GM19395 (cell line): Measurements from ENCODE around the gene FAF1.
A peak's percentile ranks its signal among the peaks of the same experiment; 100 is the strongest.
"Not testable (repeated sequence)": the region's sequence is repeated elsewhere in the genome, so short reads cannot be mapped to it uniquely, and the experiment has no call there.

Experiments used
- ATAC-seq: cut with Tn5 transposase; IDR thresholded peaks from one replicate; pipeline ENCODE4 v1.9.1; 2021; ENCODE audit warnings: mild to moderate bottlenecking, moderate library complexity; ENCODE audit not compliant: unreplicated experiment

Gene FAF1

DNA sequence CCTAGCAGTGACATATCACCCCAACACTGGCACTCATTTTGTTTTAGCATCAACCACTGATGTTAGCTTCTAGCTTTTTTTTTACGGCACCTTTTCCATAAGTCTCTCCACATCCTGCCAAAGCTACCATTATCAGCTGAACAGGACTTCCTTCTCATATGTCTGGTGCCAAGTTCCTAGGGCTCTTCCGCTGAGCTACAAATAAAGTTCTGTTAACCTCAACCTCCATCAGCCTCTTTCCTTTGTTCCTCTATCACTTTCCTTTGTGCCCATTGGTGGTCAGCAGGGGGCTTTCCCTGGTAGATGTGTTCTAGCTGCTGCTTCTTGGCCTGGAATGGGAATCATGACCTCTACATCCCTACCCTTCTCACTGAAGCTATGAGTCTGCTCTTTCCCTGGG, 163.8 kb downstream of the FAF1 start:
- no peak for ATAC-seq

DNA sequence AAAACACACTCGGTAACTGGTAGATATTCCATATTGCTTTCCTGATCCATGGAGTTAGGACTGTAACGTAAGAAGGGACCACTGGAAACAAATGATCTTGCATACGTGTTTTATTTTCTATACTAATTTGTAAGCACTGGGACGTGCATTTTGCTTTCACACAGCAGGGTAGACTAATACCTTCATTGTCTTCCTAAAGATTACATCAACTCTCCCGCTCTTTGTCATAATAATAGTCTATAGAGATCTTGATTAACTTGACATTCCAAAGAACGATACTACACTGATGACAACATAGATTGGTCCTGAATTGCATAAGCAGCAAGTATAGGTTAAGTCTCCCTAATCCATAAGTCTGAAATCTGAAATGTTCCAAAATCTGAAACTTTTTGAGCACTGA, 166.5 kb downstream of the FAF1 start:
- no peak for ATAC-seq

DNA sequence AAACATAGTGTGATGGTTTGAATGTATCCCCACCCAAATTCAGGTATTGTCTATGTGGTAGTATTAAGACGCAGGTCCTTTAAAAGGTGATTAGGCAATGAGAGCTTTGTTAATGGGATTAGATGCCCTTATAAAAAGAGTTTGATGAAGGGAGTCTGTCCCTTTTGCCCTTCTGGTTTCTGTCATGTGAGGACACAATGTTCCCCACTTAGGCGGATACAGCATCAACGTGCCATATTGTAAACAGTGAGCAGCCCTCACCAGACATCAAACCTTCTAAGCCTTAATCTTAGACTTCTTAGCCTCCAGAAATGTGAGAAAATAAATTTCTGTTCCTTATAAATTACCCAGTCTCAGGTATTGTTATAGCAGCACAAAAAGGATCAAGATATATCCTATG, 172.8 kb downstream of the FAF1 start:
- no peak for ATAC-seq

DNA sequence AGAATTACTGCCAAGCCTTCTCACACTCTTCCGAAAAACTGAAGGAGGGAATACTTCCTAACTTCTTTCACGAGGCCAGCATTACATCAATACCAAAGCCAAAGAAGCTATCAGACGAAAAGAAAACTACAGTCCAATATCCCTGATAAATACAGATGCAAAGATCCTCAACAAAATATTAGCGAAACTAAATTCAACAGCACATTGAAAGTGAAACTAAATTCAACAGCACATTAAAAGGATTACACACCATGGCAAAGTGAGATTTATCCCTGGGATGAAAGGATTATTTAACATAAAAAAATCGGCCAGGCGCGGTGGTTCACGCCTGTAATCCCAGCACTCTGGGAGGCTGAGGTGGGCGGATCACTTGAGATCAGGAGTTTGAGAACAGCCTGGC, 176.8 kb downstream of the FAF1 start:
- no peak for ATAC-seq

DNA sequence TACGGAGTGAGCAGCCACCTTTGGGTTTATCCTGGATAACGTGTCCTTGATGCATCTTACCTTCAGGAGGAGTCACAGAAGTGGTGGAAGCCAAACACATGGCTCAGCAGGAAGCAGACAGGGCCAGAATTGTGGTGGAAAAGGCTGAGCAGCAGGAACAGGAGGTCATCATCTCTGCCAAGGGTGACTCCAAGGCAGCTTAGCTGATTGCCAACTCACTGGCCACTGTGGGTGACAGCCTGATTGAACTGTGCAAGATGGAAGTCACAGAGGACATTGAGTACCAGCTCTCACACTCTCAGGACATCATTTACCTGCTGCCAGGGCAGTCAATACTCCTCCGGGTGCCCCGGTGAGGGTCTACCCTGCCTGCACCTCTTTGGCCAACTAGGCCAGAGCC, 179.3 kb downstream of the FAF1 start:
- no peak for ATAC-seq

DNA sequence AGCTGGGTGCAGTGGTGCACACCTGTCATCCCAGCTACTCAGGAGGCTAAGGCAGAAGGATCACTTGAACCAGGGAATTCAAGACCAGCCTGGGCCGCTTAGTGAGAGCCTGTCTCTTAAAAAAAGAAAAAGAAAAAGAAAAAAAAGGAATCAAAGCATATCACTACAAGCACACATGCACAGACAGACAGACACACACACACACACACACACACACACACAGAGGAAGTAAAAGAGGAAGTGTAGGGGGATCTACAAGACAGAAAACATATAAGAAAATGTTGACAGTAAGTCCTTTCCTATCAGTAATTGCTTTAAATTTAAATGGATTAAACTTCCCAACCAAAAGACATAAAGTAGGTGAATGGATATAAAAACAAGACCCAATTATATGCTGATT, 180.3 kb downstream of the FAF1 start:
- no peak for ATAC-seq

DNA sequence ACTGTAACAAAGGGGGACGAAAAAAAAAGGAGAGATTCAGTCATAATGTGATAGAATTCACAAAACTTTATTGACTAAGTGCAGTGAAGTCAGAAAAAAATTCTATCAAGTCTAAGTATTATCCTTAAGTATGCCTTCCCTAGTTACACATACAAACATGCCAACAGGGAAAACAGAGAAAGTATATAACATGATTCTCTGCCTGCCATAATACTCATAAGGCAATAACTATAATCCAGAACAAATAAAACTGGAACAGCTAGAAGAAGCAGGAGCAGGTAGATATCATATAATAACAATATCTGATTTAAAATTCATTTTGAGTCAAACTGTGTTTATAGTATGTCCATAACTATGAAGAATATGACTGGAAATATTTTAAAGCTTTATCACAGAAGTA, 184.3 kb downstream of the FAF1 start:
- ATAC-seq = no peak

DNA sequence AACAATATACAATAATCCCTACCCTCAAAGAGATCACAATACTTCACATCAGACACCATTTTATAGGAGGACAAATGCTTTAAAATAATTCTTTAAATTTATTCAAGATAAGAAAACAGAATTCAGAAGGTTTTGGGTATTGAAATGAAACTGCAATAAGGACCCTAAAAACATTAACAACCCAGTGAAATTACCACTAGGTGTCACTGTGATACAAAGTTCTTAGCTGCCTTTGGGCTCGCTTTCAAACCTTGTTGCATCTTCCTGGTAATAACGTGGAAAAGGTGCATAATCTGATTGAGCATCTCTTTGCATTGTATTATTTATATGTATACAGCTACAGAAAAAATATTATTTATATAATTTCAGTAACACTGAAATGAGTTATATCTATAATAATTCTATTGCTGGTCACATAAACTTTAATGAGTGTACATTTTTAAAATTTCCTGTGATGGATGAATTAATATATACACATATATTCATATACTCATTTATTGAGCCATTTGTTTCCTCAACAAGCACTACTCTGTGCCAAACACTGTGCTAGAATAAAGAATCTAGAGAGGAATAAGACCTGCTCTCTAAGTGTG, 185.2 kb downstream of the FAF1 start:
- no peak for ATAC-seq

DNA sequence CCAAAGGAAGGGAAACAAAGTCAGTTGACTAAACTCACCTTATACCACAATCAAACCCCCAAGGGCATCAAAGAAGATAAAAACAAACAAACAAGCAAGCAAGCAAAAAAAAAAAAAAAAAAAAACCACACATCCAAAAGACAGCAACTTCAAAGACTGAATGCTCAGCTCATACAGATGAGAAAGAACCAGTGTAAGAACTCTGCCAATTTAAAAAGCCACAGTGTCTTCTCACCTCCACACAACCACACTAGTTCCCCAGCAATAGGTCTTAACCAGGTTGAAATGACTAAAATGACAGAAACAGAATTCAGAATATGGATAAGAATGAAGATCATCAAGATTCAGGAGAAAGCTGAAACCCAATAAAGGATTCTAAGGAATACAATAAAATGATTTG, 193.4 kb downstream of the FAF1 start:
- no peak for ATAC-seq

DNA sequence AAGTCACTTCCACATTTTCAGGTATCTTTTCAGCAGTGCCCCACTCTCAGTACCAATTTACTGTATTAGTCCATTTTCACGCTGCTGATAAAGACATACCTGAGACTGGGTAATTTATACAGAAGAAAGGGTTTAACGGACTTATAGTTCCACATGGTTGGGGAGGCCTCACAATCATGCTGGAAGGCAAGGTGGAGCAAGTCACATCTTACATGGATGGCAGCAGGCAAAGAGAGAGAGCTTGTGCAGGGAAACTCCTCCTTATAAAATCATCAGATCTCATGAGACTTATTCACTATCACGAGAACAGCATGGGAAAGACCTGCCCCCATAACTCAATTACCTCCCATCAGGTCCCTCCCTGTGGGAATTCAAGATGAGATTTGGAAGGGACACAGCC, 203.5 kb downstream of the FAF1 start:
- not testable (repeated sequence) for ATAC-seq

DNA sequence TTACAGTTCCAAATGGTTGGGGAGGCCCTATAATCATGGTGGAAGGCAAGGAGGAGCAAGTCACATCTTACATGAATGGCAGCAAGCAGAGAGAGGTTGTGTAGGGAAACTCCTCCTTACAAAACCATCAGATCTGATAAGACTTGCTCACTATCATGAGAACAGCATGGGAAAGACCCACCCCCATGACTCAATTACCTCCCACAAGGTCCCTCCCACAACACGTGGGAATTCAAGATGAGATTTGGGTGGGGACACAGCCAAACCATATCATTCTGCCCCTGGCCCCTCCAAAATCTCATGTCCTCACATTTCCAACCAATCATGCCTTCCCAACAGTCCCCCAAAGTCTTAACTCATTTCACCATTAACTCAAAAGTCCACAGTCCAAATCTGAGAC, 205.3 kb downstream of the FAF1 start:
- ATAC-seq = not testable (repeated sequence)

DNA sequence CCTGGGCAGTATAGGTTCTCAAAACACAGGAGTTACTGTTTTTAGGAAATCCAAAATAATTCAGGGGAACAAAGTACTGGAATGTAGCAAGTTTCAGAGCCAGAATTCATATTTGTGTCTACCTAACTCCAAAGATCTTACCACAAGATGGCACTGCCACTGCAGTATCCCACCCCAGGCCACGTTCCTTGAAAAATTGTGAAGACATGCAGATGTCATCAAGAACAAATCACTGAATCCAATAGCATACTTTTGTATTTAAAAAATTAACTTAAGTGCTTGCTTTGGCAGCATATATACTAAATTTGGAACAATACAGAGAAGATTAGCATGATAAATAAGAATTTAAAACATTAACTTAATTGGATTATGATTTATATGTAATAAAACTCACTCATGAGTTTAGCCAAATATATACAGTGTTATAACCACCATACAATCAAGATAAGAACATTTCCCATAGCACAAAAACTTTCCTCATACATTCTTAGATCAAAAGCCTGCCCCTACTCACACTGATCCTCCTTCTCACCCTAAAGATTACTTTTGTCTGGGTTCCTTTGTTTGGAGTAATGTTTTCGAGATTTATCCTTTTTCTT, 209.9 kb downstream of the FAF1 start:
- ATAC-seq = no peak

DNA sequence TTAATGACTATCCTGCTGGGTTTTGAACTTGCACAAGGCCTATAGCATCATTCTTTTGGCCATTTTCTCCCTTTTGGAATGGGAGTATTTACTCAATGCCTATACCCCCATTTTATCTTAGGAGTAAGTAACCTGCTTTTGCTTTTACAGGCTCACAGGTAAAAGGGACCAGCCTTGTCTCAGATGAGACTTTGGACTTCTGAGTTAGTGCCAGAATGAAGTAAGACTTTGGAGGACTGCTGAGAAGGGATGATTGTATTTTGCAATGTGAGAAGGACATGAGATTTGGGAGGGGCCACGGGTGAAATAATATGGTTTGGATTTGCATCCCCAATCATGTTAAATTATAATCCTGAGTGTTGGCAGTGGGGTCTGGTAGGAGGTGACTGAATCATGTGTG, 212.7 kb downstream of the FAF1 start:
- no peak for ATAC-seq

DNA sequence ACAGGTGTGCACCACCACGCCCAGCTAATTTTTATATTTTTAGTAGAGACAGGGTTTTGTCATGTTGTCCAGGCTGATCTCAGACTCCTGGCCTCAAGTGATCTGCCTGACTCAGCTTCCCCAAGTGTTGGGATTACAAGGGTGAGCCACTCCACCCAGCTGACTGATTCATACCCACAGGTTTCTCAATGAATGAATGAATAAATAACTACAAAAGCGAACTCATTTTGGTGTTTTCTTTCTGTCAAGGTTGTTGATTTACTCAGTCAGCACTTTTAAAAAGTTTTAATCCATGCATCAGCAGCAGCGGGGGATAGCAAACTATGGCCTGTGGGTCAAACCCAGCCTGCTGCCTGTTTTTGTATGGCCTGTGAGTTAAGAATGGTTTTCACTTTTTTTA, 217.5 kb downstream of the FAF1 start:
- ATAC-seq = no peak

DNA sequence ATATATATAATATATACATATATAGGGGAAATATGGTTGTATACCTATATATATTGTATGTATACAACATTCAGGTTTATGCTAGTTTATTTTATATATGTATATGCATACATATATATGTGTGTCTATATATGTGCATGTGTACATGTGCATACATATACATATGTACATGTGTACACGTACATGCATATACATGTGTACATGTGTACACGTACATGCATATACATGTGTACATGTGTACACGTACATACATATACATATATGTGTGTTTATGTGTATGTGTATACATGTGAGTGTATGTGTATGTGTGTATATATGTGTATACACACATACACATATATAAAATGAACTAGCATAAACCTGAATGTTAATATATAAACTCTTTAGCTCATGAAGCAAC, 220.9 kb downstream of the FAF1 start:
- no peak for ATAC-seq

DNA sequence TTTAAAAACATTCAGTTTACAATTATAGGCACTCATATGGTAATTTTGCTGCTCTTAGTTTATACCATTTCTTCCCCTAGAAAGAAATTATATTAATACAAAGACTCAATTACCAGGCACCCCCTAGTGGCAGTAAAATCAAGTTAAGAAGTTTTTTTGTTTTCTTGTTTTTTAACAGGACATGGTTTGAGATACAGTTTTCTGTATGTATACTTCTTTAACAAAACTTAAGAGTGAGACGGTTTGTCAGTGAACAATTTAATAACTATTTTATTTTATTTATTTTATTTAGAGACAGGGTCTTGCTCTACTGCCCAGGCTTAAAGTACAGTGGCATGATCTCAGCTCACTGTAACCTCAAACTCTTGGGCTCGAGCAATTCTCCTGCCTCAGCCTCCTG, 224.6 kb downstream of the FAF1 start:
- no peak for ATAC-seq

DNA sequence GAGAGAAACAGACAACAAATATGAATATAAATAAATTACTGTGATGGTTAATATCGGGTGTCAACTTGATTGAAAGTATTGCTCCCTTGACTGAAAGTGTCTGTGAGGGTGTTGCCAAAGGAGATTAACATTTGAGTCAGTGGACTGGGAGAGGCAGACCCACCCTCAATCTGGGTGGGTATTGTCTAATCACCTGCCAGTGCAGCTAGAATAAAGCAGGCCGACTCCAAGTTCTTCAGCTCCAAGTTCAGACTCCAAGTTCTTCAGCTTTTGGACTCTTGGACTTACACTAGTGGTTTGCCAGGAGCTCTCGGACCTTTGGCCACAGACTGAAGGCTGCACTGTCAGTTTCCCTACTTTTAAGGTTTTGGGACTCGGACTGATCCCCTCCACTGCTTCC, 232.5 kb downstream of the FAF1 start:
- ATAC-seq = not testable (repeated sequence)

DNA sequence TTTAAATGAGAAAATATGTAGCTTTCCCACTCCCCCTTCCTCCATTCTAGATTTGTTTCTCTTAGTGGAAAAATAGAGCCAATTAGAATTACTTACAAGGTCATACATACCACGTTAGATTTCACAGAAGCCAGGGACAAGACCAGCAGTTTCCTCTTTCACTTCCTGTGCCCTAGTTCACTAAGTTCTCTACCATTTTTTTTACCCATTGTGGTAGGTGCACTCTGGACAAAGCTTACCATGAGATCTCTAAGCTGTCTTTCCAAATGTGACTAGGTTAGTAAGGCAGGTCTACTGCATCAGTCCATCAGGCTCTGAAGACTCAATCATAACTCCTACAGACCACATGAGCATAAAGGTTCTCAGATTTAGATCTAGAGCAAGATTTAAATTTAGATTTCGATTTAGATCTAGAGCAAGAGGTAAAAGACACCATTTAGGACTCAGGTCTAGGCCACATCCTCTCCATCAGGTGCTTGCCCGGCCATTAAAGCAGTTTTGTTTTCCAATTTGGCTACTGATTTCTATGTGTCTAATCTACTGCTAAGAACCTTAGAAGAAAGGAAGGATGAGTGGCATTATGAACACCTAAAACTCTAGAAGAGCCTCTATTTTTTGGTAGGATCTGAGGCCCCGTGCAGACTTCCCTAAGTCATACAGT, 235.3 kb downstream of the FAF1 start:
- ATAC-seq = peak; percentile 90

DNA sequence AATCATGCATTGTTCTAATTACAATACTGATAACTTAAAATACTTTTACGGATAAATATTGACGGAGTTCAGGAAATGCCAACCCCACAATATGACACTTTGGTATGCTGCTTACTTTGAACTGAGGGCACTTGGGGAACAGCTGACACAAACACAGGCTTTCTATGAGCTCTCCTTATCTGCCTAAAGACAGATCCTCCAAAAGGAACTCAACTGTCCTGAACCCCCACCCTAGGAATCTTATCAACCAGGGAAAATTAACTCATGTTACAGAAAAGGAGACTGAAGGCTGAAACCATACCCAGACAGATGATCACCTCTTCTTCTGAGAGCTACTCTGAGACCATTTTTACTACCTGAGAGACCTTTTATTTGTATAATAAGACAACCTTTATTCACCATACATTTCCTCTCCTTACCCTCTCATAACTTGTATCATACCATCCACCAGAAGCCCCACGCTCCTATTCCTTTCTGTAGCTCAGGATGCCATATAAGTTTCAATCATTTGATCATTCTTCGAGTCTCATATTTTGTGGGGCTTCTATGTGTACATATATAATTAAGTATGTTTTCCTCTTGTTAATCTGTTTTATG, 239.5 kb downstream of the FAF1 start:
- ATAC-seq = no peak

DNA sequence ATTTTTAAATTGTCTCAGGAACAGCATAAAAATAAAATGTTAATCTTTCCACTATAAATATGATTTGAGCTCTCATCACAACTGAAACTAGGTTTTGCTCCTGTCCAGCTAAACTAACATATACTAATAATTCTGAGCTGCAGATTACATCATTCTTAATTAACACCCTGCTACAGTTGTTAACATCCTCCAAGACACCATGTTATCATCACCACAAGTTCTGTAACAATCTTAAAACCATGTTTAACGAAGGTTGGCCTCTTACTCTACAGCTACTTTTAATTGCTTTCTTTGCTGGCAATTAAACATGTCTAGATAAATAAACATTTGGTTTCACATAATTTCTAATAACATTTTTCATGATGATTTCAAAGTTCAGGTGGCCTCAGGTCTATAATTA, 240.9 kb downstream of the FAF1 start:
- ATAC-seq = no peak

DNA sequence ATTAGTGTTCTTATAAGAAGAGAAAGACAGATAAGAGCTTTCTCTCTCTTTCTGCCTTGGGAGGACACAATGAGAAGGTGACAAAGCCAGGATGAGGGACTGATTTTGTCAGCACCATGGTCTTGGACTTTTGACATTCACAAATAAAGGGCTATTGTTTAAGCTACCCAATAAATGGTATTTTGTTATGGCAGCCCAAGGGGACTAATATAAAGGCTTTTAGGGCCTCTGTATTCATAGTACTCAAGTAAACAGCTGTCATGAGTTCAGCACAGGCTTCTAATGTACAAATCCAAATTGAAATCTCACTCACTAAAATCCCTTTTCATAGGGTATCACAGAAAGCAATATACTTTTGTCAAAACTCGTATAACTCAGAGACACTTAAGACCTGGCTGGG, 242.7 kb downstream of the FAF1 start:
- no peak for ATAC-seq

DNA sequence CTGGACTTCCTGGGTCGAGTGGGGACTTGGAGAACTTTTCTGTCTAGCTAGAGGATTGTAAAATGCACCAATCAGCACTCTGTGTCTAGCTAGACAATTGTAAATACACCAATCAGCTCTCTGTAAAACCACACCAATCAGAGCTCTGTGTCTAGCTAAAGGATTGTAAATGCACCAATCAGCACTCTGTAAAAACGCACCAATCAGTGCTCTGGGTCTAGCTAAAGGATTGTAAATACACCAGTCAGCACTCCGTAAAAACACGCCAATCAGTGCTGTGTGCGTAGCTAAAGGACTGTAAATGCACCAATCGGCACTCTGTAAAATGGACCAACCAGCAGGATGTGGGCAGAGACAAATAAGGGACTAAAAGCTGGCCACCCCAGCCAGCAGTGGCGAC, 243.6 kb downstream of the FAF1 start:
- not testable (repeated sequence) for ATAC-seq
